GM12878 (cell line): ENCODE measurements around the gene ZNF280C. TPM values are rescaled to one million over a fixed set of nuclear protein-coding genes. Genes with fewer than 3 reads are reported as not detected.

Experiments used
- ATAC-seq: fragments of 200-7000 bp; cut with Tn5 transposase; 3 replicates; pipeline ENCODE4 v1.9.1; 2020; ENCODE audit warnings: mild to moderate bottlenecking, moderate library complexity
- BruUV-seq: library from RNA; stranded (reverse); fragments of 400-500 nt; replicated peaks from 2 replicates; lab custom pipeline; 2021; lab: Mats Ljungman, UMichigan
- CTCF ChIA-PET: fragments of 300-600 bp; sonication (Branson Sonifier 250); formaldehyde crosslinking; extraction: SDS; loops from one replicate; lab custom pipeline; 2021; ENCODE audit warnings: inconsistent platforms; lab: Yijun Ruan, JAX
- POLR2A ChIA-PET: fragments of 350-600 bp; formaldehyde crosslinking; extraction: SDS; loops from one replicate; lab custom pipeline; 2021; ENCODE audit warnings: inconsistent platforms; lab: Charles Lee
- RAD21 ChIA-PET: fragments of 300-600 bp; sonication (Branson Sonifier 250); formaldehyde crosslinking; loops from one replicate; lab custom pipeline; 2023; ENCODE audit warnings: antibody characterized with exemption; ENCODE audit not compliant: unreplicated experiment; lab: Charles Lee
- SMC1A ChIA-PET: fragments of 300-600 bp; sonication (Branson Sonifier 250); formaldehyde crosslinking; loops from one replicate; lab custom pipeline; 2023; ENCODE audit not compliant: unreplicated experiment, uncharacterized antibody; lab: Charles Lee
- DNase-seq: peaks from one replicate; pipeline ENCODE4 v3.0.0-alpha.2; 2011; ENCODE audit warnings: low read depth, low spot score
- FAIRE-seq: peaks from 3 replicates; lab custom pipeline; 2011; peaks lifted over from hg19 to GRCh38; lab: Jason Lieb, UNC
- H2AFZ ChIP-seq: 2 replicates; pipeline ENCODE4 v1.6.0; 2011; ENCODE audit warnings: low read depth, low read length, control low read depth; ENCODE audit not compliant: control insufficient read depth
- H3K27ac ChIP-seq: 2 replicates; pipeline ENCODE4 v1.5.1; 2011; ENCODE audit warnings: control low read depth; ENCODE audit not compliant: control insufficient read depth, insufficient read depth
- H3K27me3 ChIP-seq, 2 experiments: replicated peaks in 1 of 2; 2 replicates each; pipeline versions ENCODE4 v1.6.0 to v1.6.1; 2011; ENCODE audit warnings: low read length in 1 of 2; ENCODE audit not compliant: control insufficient read depth in 2 of 2, insufficient read depth in 2 of 2
- H3K36me3 ChIP-seq, 2 experiments: 2 replicates each; pipeline ENCODE4 v1.5.1; 2011; ENCODE audit warnings: low read length in 1 of 2; ENCODE audit not compliant: control insufficient read depth in 2 of 2, insufficient read depth in 2 of 2
- H3K4me1 ChIP-seq: 2 replicates; pipeline ENCODE4 v1.6.1; 2011; ENCODE audit warnings: mild to moderate bottlenecking, low read length, moderate library complexity, mixed read lengths; ENCODE audit not compliant: control insufficient read depth, insufficient read depth
- H3K4me2 ChIP-seq: 2 replicates; pipeline ENCODE4 v1.6.0; 2011; ENCODE audit warnings: control low read depth; ENCODE audit not compliant: control insufficient read depth, insufficient read depth
- H3K4me3 ChIP-seq: fragments of 200-600 bp; sonication (generic); 2 replicates; pipeline ENCODE4 v1.5.1; 2016
- H3K79me2 ChIP-seq: 2 replicates; pipeline ENCODE4 v1.6.0; 2011; ENCODE audit warnings: low read length; ENCODE audit not compliant: control insufficient read depth, insufficient read depth
- H3K9ac ChIP-seq: 2 replicates; pipeline ENCODE4 v1.8.0; 2011; ENCODE audit warnings: low read length, control low read depth, mixed read lengths; ENCODE audit not compliant: control insufficient read depth, insufficient read depth
- H3K9me3 ChIP-seq: replicated peaks from 3 replicates; pipeline ENCODE4 v1.5.1; 2011; ENCODE audit warnings: mild to moderate bottlenecking, low read length; ENCODE audit not compliant: control insufficient read depth, insufficient read depth
- H4K20me1 ChIP-seq: 2 replicates; pipeline ENCODE4 v1.6.0; 2011; ENCODE audit not compliant: control insufficient read depth, insufficient read depth
- BACH1 ChIP-seq: fragments of 450-650 bp; IDR thresholded peaks from 2 replicates; pipeline ENCODE4 v1.6.1; 2017; ENCODE audit warnings: mild to moderate bottlenecking, borderline replicate concordance
- HDAC2 ChIP-seq: fragments of 200-600 bp; sonication (generic); IDR thresholded peaks from 2 replicates; pipeline ENCODE4 v1.6.1; 2017
- LARP7 ChIP-seq: fragments of 450-650 bp; IDR thresholded peaks from 2 replicates; pipeline ENCODE4 v1.6.1; 2017; ENCODE audit warnings: mild to moderate bottlenecking
- MYC ChIP-seq: IDR thresholded peaks from 2 replicates; pipeline ENCODE4 v1.6.1; 2011; ENCODE audit warnings: mild to moderate bottlenecking, low read length, moderate library complexity, inconsistent platforms; ENCODE audit not compliant: insufficient read depth, insufficient replicate concordance, insufficient read length, severe bottlenecking
- NR2F1 ChIP-seq: fragments of 450-650 bp; conservative IDR thresholded peaks from 2 replicates; pipeline ENCODE4 v1.6.1; 2017; ENCODE audit warnings: mild to moderate bottlenecking
- POLR2AphosphoS5 ChIP-seq: IDR thresholded peaks from 2 replicates; pipeline ENCODE4 v1.6.1; 2011; ENCODE audit warnings: mild to moderate bottlenecking, low read length, inconsistent platforms
- SIN3A ChIP-seq: IDR thresholded peaks from 2 replicates; pipeline ENCODE4 v1.6.1; 2012; ENCODE audit warnings: low read depth, low read length, improper control_type of control experiment
- SPI1 ChIP-seq: IDR thresholded peaks from 2 replicates; pipeline ENCODE4 v1.6.1; 2011; ENCODE audit warnings: low read depth, mild to moderate bottlenecking, low read length, moderate library complexity, borderline replicate concordance; ENCODE audit not compliant: insufficient read depth
- TBL1XR1 ChIP-seq: IDR thresholded peaks from 2 replicates; pipeline ENCODE4 v1.6.1; 2012; ENCODE audit warnings: low read depth, low read length, improper control_type of control experiment
- TCF7 ChIP-seq: IDR thresholded peaks from 2 replicates; pipeline ENCODE4 v1.6.1; 2014; ENCODE audit warnings: antibody characterized with exemption, borderline replicate concordance
- YY1 ChIP-seq: IDR thresholded peaks from 2 replicates; pipeline ENCODE4 v1.6.1; 2011; ENCODE audit warnings: low read depth, mild to moderate bottlenecking, low read length
- ZZZ3 ChIP-seq: IDR thresholded peaks from 2 replicates; pipeline ENCODE4 v1.6.1; 2011; ENCODE audit warnings: low read depth; ENCODE audit not compliant: control insufficient read depth, insufficient read length
- WGBS: methylation state at CpG from one replicate; pipeline ENCODE4 v1.1.6; 2016; ENCODE audit warnings: low lambda C conversion rate; ENCODE audit not compliant: insufficient replicate concordance, insufficient coverage; ENCODE audit errors: missing lambda C conversion rate; 5-methylcytosine and 5-hydroxymethylcytosine counted together
- in situ Hi-C: fragments of 300-500 bp; cut with MboI; formaldehyde crosslinking; loops from 9 replicates; pipeline ENCODE4 v1.14.3; 2018; ENCODE audit warnings: mixed read lengths
- intact Hi-C: fragments of 100-400 bp; cut with micrococcal nuclease; formaldehyde crosslinking; loops from one replicate; pipeline ENCODE4 v1.14.2; 2022; ENCODE audit not compliant: unreplicated experiment
- polyA plus RNA-seq, 11 experiments: library from polyadenylated mRNA; depleted of rRNA in 4 of 11; unstranded in 6 of 11; stranded (reverse) in 5 of 11; fragments of >200 nt; fragmentation: Nextera tagmentation in 4 of 11; fragmentation: Illumina TruSeq in 1 of 11; extraction: Ambion mirVana in 4 of 11; extraction: Trizol in 1 of 11; gene quantifications; 1 replicate in 1 of 11; 2 replicates in 10 of 11; pipeline versions ENCODE4 v1.2.1 to v1.2.3, GENCODE V29; 2011 to 2016; ENCODE audit warnings: inconsistent platforms in 2 of 11, missing spikeins in 2 of 11, low read depth in 1 of 11
- total RNA-seq, 4 experiments: library from RNA; depleted of rRNA in 3 of 4; stranded (reverse); fragments of >200 nt in 3 of 4; fragmentation: Illumina TruSeq in 1 of 4; extraction: Trizol in 1 of 4; gene quantifications; 2 replicates each; pipeline versions ENCODE4 v1.2.1 to v1.2.3, GENCODE V29; 2013 to 2021
- TF ChIP-seq, protein P1 (sequence below): fragments of 450-650 bp; conservative IDR thresholded peaks from 2 replicates; pipeline ENCODE4 v1.6.1; 2017; ENCODE audit warnings: mild to moderate bottlenecking, moderate library complexity
- TF ChIP-seq, protein P2 (sequence below): fragments of 450-650 bp; IDR thresholded peaks from 2 replicates; pipeline ENCODE4 v1.6.1; 2017; ENCODE audit warnings: low read depth, mild to moderate bottlenecking, moderate library complexity
- TF ChIP-seq, protein P3 (sequence below): IDR thresholded peaks from 2 replicates; pipeline ENCODE4 v1.6.1; 2012; ENCODE audit warnings: low read depth, low read length, improper control_type of control experiment
- TF ChIP-seq, protein P4 (sequence below): IDR thresholded peaks from 2 replicates; pipeline ENCODE4 v1.6.1; 2012; ENCODE audit warnings: low read depth, low read length, improper control_type of control experiment

ZNF280C gene
- total and polyA plus RNA-seq, 10 of the 15 experiments (the other 5 are each of a cell fraction or from before 2014, with no cell fraction given), result 0.82 to 8.8 (median 5.7) TPM

DNA sequence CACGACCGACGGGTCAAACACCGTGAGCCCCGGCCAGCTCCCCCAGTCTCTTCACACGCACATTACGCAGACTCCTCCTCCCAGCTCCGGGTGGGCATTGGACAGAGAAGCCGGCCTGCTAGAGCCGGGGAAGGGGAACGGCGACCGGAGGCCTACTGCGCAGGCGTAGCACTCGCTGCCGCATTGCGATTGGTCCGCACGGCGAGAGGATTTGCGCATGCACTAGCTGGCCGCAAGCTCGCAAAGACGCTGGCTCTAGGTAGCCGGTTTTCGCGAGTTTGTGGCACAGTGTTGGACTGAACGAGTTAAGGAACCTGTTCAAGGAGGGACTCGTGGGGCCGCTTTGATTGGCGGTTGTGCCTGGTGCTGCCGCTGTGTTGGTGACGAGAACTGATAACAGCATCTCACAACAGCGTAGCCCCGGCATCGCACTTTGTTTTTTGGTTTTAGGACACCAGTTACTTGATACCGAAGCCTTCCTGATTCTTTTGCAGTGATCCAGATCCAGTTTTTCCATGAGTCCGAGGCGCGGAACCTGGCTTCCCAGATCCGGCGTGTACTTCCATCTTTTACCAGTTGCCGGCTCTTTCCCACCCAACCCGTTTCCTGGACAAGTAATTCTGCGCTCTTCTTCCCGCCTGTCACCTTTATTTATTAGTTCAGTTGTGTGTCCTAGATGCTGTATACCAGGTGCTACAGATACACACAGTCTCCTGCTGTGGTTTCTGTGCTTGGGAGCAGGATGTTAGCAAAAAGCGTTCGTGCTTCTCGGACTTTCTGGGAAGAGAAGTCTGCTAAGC is 102.8 kb downstream of the ZNF280C start, which contains the start of gene AIFM1 (continued):
- TF ChIP-seq SPI1, result no peak

DNA sequence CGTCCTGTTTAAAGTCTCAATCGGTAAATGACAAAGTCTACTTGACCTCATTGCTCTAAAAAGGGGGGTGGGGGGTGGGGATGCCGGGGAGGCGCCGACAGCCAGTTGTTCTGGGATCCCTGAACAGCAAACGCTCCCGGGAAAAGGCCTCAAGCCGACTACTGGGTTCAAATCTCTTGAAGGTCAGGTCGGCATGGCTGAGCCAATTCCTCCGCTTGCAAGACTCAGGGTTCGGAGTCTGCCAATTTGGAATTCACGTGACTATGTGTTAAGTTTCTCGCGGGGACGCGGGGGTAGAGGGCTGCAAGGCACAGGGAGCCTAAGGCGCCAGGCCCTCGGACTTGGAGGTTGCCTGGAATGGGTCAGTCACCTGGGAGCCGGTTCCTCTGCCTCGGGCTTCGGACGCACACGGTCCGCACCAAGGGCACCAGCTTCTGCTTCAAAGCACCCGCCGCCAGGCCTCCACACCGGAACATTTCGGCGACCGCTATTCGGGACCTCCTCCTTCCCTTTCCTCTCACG is 103.5 kb downstream of the ZNF280C start:
- ChIA-PET POLR2A (interaction anchor here (0.6 to 2.8 kb wide), 3 partner anchors 9 to 81 kb away, joined by 4 to 10 read pairs (median 4); no protein-coding TSS in a partner anchor), SMC1A (interaction anchor here (0.8 to 1.9 kb wide), 5 partner anchors 8 to 27 kb away, joined by 3 to 11 read pairs (median 4); no protein-coding TSS in a partner anchor), CTCF (interaction anchor here (0.8 to 2.0 kb wide), 6 partner anchors 9 to 105 kb away, joined by 3 to 9 read pairs (median 4); no protein-coding TSS in a partner anchor), RAD21 (interaction anchor here (0.8 to 1.2 kb wide), 6 partner anchors 11 to 84 kb away, joined by 3 to 6 read pairs (median 4); no protein-coding TSS in a partner anchor)
- Histone ChIP-seq H3K4me3 (peak overlapping the region; percentile 62), H3K79me2 (peaks cover 28% of the 10 kb centered on the region), H3K27me3 (no peaks in the 10 kb centered on the region), H3K4me1 (no peaks in the 10 kb centered on the region), H3K9me3 (no peaks in the 10 kb centered on the region), H3K4me2 (peak overlapping the region; percentile 40), H3K27ac (peak overlapping the region; percentile 70), H4K20me1 (no peaks in the 10 kb centered on the region), H3K36me3 (no peaks in the 10 kb centered on the region), H3K9ac (peak overlapping the region; percentile 68), H2AFZ (peak overlapping the region; percentile 20)
- DNase-seq, result no peak
- TSS peak; percentile 85 for BruUV-seq
- intact Hi-C loops (no loop called here), in situ Hi-C loops (no loop called here)
- WGBS, result 28% methylated on average over 32 of the region's 32 CpGs
- ATAC-seq, result no peak
- no peak for FAIRE-seq
- TF ChIP-seq, protein P1, sequence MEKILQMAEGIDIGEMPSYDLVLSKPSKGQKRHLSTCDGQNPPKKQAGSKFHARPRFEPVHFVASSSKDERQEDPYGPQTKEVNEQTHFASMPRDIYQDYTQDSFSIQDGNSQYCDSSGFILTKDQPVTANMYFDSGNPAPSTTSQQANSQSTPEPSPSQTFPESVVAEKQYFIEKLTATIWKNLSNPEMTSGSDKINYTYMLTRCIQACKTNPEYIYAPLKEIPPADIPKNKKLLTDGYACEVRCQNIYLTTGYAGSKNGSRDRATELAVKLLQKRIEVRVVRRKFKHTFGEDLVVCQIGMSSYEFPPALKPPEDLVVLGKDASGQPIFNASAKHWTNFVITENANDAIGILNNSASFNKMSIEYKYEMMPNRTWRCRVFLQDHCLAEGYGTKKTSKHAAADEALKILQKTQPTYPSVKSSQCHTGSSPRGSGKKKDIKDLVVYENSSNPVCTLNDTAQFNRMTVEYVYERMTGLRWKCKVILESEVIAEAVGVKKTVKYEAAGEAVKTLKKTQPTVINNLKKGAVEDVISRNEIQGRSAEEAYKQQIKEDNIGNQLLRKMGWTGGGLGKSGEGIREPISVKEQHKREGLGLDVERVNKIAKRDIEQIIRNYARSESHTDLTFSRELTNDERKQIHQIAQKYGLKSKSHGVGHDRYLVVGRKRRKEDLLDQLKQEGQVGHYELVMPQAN, result peak; percentile 64
- no peak for TF ChIP-seq HDAC2
- TF ChIP-seq POLR2AphosphoS5, result no peak
- TF ChIP-seq MYC, result peak; percentile 5
- 0 out of 2 replicates have a peak, but pooled peaks have one; percentile 7 for TF ChIP-seq SIN3A
- peak; percentile 58; the same call in 1 of the 2 replicates for TF ChIP-seq NR2F1
- TF ChIP-seq, protein P2, sequence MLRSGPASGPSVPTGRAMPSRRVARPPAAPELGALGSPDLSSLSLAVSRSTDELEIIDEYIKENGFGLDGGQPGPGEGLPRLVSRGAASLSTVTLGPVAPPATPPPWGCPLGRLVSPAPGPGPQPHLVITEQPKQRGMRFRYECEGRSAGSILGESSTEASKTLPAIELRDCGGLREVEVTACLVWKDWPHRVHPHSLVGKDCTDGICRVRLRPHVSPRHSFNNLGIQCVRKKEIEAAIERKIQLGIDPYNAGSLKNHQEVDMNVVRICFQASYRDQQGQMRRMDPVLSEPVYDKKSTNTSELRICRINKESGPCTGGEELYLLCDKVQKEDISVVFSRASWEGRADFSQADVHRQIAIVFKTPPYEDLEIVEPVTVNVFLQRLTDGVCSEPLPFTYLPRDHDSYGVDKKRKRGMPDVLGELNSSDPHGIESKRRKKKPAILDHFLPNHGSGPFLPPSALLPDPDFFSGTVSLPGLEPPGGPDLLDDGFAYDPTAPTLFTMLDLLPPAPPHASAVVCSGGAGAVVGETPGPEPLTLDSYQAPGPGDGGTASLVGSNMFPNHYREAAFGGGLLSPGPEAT, result no peak
- TF ChIP-seq, protein P3, sequence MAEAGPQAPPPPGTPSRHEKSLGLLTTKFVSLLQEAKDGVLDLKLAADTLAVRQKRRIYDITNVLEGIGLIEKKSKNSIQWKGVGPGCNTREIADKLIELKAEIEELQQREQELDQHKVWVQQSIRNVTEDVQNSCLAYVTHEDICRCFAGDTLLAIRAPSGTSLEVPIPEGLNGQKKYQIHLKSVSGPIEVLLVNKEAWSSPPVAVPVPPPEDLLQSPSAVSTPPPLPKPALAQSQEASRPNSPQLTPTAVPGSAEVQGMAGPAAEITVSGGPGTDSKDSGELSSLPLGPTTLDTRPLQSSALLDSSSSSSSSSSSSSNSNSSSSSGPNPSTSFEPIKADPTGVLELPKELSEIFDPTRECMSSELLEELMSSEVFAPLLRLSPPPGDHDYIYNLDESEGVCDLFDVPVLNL, result peak; percentile 59; the same call in 1 of the 2 replicates
- TF ChIP-seq BACH1, result 0 out of 2 replicates have a peak, but pooled peaks have one; percentile 10
- TF ChIP-seq ZZZ3, result no peak
- TF ChIP-seq TCF7, result no peak
- no peak for TF ChIP-seq TBL1XR1
- TF ChIP-seq LARP7, result 0 out of 2 replicates have a peak, but pooled peaks have one; percentile 22
- no peak for TF ChIP-seq YY1
- TF ChIP-seq, protein P4, sequence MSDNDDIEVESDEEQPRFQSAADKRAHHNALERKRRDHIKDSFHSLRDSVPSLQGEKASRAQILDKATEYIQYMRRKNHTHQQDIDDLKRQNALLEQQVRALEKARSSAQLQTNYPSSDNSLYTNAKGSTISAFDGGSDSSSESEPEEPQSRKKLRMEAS, result peak; percentile 20; the same call in 1 of the 2 replicates
